HG03558 (cell line): Measurements from ENCODE around the gene FBXO9.

Experiments used
- ATAC-seq: cut with Tn5 transposase; IDR thresholded peaks from one replicate; pipeline ENCODE4 v1.9.1; 2021; ENCODE audit warnings: moderate number of reproducible peaks; ENCODE audit not compliant: unreplicated experiment; ENCODE audit errors: extremely low read depth

The FBXO9 gene

DNA sequence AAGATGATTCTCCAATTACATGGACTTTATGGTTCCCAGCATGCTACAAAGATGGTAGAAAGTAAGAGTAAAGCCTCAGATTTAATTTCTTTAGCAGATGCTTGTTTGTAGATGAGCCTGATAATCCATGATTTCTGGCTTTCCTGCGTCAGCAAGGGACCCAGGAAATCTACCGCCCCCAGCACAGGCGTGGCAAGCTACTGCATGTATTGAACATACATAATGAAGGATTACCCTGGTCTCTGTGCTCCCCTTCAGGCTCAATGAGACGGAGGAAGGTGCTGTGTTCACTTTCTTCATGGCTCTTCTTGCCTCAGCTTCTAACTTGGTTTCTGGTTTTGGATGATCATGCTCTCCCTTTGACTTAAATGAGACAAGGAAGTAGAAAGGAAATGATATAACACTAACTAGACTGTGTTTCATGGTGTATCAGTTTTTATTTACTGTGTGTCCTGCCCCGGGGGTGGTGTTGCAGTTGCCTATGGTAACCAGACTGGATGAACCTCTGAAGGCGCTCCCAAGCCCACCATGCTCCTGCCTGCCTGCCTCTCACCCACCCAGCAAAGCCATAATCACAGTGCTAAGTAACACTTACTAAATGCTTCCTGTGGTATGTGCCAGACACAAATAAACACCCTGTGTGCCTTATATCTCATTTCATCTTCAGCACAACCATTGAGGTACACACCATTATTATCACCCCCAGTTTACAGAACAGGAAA lies 65.5 kb downstream of the FBXO9 start:
- ATAC-seq: no peak

DNA sequence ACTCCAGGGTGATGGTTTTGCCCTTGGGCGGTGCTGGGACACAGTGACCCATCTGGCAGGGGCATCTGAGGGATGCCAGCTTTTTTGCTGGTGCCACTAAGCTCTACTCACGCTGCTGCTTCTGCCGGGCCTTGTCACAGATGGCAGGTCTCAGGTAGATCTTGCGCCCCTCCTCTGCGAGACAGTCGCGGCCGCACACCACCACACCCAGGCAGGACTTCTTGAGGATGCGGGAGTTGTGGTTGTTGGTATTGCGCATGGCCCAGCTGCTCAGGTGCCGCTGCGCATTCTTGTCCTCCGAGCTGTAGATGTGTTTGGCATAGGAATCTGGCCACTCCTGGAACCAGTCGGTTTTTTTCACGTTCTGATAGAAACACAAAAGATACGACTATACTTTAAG lies 68.8 kb downstream of the FBXO9 start:
- no peak for ATAC-seq

GRCh38 chr6:53134601-53135235 lies 69.5 kb downstream of the FBXO9 start:
- ATAC-seq: no peak

DNA sequence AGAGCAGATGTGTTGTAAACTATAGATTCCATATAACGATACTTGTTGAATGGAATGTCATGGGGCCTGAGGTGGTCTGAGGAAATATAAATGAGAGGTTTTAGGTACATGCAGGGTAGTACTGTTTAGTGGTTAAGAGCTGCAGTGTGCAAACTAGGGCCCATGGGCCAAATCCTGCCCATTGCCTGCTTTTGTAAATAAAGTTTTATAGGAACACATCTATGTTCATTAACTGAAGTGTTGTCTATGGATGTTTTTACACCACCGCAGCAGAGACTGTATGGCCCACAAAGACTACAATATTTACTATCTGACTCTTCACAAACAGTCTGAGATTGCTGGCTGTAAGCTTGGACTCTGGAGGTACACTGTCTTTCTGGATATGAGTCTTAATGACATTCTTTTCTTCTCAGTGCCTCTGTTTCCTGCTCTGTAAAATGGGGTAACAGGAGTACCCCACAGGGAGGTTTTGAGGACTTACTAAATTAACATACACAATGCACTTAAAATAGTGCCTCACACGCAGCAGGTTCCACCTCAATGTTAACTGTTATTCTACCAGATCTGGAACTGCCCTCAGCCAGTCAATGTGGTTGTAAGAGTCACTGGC lies 70.9 kb downstream of the FBXO9 start:
- ATAC-seq: no peak

DNA sequence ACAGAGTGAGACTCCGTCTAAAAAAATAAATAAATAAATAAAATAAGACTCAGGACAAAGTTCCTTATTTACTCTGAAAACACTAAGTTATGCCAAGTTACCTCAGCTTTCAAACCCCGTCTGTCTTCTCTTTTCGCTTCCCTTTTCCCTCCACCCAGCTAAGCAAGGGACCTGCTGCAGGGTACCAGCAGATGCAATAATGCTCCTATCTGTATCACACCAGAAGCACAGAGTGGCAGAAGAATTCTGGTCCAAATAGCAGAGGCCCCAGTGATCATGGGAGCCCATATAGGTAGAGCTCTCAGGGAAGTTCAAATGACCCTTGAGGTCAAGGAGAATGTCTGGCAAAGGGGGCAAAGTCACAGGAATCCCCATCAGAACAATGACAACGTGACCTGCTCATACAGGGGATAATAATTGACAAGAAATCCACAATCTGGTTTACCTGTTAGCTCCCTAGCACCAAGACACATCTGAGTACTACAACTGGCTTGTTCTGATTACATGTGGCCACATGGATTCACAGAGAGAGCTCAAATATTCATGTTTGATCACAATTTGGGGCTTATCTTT lies 74.7 kb downstream of the FBXO9 start:
- no peak for ATAC-seq

- ATAC-seq: no peak
Observed at GRCh38 chr6:53142810-53143209, 77.6 kb downstream of the FBXO9 start.

GRCh38 chr6:53143710-53144109 lies 78.5 kb downstream of the FBXO9 start:
- ATAC-seq: no peak

DNA sequence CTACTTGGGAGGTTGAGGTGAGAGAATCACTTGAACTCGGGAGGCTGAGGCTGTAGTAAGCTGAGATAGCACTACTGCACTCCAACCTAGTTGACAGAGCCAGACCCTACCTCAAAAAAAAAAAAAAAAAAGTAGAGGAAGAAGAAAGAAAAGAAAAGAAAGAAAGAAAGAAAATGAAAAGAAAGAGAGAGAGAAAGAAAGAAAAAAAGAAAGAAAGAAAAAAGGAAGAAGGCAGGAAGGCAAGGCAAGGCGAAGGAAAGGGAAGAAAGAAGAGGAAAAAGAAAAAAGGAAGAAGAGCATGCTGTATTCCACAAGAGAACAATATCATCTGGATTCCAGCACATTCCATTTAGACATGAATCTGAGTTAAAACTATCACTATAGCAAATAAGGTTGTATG lies 79.6 kb downstream of the FBXO9 start:
- no peak for ATAC-seq

- no peak for ATAC-seq
Observed at GRCh38 chr6:53148684-53149083, 83.5 kb downstream of the FBXO9 start, which contains the start of gene GCM1. Gene GCM1 (minus strand): TSS chr6:53148841. CDS start chr6:53145632, 3,209 bp downstream.
